Lung (tissue), 16 donors: Measurements from ENCODE around the gene C1RL. TPM values are rescaled to one million over a fixed set of nuclear protein-coding genes. Genes with fewer than 3 reads are reported as not detected.

Experiments
- ATAC-seq: fragments of 200-7000 bp; cut with Tn5 transposase; one replicate; pipeline ENCODE4 v1.9.1; 2020; ENCODE audit warnings: moderate number of reproducible peaks; ENCODE audit not compliant: insufficient read depth, low FRiP score
- DNase-seq, 3 donors: peaks; one replicate each; pipeline ENCODE4 v3.0.0-alpha.2; 2013 to 2017
- H3K27ac ChIP-seq, 2 donors: one replicate each; pipeline ENCODE4 v1.5.1; 2013; ENCODE audit warnings: mild to moderate bottlenecking in 2 of 2, moderate library complexity in 2 of 2, control low read depth in 1 of 2, inconsistent platforms in 1 of 2, low read depth in 1 of 2, low read length in 1 of 2
- H3K27me3 ChIP-seq, 3 donors: one replicate each; pipeline ENCODE4 v1.5.1; 2013; ENCODE audit warnings: low read length in 2 of 3; ENCODE audit not compliant: control insufficient read depth in 3 of 3, insufficient read depth in 3 of 3
- H3K36me3 ChIP-seq, 4 donors: one replicate each; pipeline ENCODE4 v1.5.1; 2013; ENCODE audit warnings: low read length in 4 of 4, mild to moderate bottlenecking in 1 of 4, moderate library complexity in 1 of 4; ENCODE audit not compliant: control insufficient read depth in 4 of 4, insufficient read depth in 4 of 4
- H3K4me1 ChIP-seq, 5 donors: one replicate each; pipeline ENCODE4 v1.5.1; 2013; ENCODE audit warnings: low read length in 5 of 5, mild to moderate bottlenecking in 2 of 5, moderate library complexity in 1 of 5; ENCODE audit not compliant: control insufficient read depth in 5 of 5, insufficient read depth in 5 of 5
- H3K4me3 ChIP-seq: one replicate; pipeline ENCODE4 v1.5.1; 2013; ENCODE audit warnings: mild to moderate bottlenecking, control low read depth, moderate library complexity
- H3K9ac ChIP-seq, 2 donors: one replicate each; pipeline ENCODE4 v1.5.1; 2013; ENCODE audit warnings: low read length in 2 of 2, control low read depth in 1 of 2; ENCODE audit not compliant: insufficient read depth in 1 of 2
- H3K9me3 ChIP-seq, 4 donors: one replicate each; pipeline ENCODE4 v1.5.1; 2013; ENCODE audit warnings: low read length in 3 of 4, mild to moderate bottlenecking in 1 of 4, moderate library complexity in 1 of 4; ENCODE audit not compliant: control insufficient read depth in 4 of 4, insufficient read depth in 3 of 4
- WGBS, 2 donors: extraction: QIAGEN DNeasy Blood & Tissue Kit; methylation state at CpG; one replicate each; pipeline ENCODE4 v1.1.7; 2013; 5-methylcytosine and 5-hydroxymethylcytosine counted together
- long read RNA-seq, 5 donors: transcript quantifications; one replicate each; lab custom pipeline, GENCODE V29; 2026
- polyA plus RNA-seq, 2 donors: library from polyadenylated mRNA; stranded (reverse); fragments of 200-250 nt; gene quantifications; one replicate each; pipeline ENCODE4 v1.2.1, GENCODE V29; 2013
- total RNA-seq, 2 donors: library from RNA; depleted of rRNA in 1 of 2; stranded (reverse); fragments of >200 nt in 1 of 2; gene quantifications; one replicate each; pipeline ENCODE4 v1.2.1, GENCODE V29; 2014 to 2021
- TF ChIP-seq, protein P1 (sequence below): IDR thresholded peaks from 2 replicates; pipeline ENCODE4 v1.5.1; 2012; ENCODE audit warnings: mild to moderate bottlenecking; ENCODE audit errors: control extremely low read depth, extremely low read depth
- donor health status: control.
- donor health status: control.
- donor health status: Bipolar disorder and iron deficiency.
- donor health status: healthy.
- donor health status: DM: yes; HTN: yes; CAD: no.

The C1RL gene, protein sequence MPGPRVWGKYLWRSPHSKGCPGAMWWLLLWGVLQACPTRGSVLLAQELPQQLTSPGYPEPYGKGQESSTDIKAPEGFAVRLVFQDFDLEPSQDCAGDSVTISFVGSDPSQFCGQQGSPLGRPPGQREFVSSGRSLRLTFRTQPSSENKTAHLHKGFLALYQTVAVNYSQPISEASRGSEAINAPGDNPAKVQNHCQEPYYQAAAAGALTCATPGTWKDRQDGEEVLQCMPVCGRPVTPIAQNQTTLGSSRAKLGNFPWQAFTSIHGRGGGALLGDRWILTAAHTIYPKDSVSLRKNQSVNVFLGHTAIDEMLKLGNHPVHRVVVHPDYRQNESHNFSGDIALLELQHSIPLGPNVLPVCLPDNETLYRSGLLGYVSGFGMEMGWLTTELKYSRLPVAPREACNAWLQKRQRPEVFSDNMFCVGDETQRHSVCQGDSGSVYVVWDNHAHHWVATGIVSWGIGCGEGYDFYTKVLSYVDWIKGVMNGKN
- total RNA-seq = 100 to 1,000 TPM; 108 to 116 TPM
- polyA plus RNA-seq = 10 to 100 TPM; 60.5 to 65.4 TPM
- long read RNA-seq, donor 1, partial matches to known transcripts = 0 of 11 reads
- long read RNA-seq, donor 1, other reads (novel, unspliced or antisense) = 0 of 11 reads
- long read RNA-seq, donor 2, partial matches to known transcripts = 8 of 14 reads
- long read RNA-seq, donor 2, other reads (novel, unspliced or antisense) = 0 of 14 reads
- long read RNA-seq, donor 3, transcript C1RL-207 (2 exons, 354 nt) = major isoform, 8 of 19 reads
- long read RNA-seq, donor 3, partial matches to known transcripts = 9 of 19 reads
- long read RNA-seq, donor 3, other reads (novel, unspliced or antisense) = 0 of 19 reads
- long read RNA-seq, donor 4, partial matches to known transcripts = 6 of 8 reads
- long read RNA-seq, donor 4, other reads (novel, unspliced or antisense) = 0 of 8 reads
- long read RNA-seq, donor 5, transcript C1RL-201 (6 exons, 3,394 nt) = major isoform, 5 of 105 reads
- long read RNA-seq, donor 5, partial matches to known transcripts = 92 of 105 reads
- long read RNA-seq, donor 5, other reads (novel, unspliced or antisense) = 0 of 105 reads

DNA sequence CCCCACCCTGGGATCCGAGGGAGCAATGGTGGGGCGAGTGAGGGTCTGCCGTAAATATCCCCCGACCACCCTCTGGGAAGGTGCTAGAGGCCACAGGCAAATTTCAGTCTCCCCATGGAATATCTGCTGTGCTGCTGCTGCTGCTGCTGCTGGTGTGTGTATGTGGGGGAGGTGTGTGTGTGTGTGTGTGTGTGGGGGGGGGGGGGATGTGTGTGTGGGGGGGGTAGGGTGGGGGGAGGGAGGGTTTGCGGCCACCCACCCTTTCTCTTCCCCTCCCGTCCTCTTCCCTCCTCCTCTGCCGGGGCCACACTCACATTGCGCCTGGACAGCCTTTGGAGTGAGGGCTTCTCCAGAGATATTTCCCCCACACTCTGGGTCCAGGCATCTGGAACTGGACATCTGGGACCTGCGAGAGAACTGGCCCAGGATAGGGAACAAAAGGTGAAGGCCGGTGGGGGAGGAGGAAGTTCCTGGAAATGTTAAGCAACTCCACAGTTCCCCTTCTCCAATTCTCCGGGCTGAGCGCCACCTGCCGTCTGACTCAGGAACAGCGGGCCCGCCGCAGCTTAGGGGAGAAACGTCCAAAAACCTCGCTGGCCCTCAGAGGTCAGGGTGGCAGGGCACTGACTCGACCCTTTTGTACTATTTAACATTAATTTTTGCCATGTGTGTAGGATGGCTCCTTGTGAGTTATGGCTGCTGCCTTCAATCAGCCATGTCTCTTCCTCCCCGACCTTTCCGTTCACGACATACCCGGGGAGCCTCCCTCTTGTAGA is at the start of gene C1RL:
Gene C1RL (minus strand): TSS at position 419 of the 776 bp plus-strand sequence. CDS start 34 bp downstream, at position 385.
- H3K9me3 ChIP-seq = no peaks in the 10 kb centered on the region
- peak within 1 kb of the TSS; percentile 72 for H3K4me3 ChIP-seq
- H3K27ac ChIP-seq = peak within 1 kb of the TSS; percentile 67 to 96
- peak within 1 kb of the TSS; percentile 65 to 93 for H3K9ac ChIP-seq
- TF ChIP-seq, protein P1, sequence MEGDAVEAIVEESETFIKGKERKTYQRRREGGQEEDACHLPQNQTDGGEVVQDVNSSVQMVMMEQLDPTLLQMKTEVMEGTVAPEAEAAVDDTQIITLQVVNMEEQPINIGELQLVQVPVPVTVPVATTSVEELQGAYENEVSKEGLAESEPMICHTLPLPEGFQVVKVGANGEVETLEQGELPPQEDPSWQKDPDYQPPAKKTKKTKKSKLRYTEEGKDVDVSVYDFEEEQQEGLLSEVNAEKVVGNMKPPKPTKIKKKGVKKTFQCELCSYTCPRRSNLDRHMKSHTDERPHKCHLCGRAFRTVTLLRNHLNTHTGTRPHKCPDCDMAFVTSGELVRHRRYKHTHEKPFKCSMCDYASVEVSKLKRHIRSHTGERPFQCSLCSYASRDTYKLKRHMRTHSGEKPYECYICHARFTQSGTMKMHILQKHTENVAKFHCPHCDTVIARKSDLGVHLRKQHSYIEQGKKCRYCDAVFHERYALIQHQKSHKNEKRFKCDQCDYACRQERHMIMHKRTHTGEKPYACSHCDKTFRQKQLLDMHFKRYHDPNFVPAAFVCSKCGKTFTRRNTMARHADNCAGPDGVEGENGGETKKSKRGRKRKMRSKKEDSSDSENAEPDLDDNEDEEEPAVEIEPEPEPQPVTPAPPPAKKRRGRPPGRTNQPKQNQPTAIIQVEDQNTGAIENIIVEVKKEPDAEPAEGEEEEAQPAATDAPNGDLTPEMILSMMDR = peak; percentile 86
- ATAC-seq (peak; percentile 78), DNase-seq (peak; percentile 92 to 93 (median 92))
- peaks cover 0 to 5% (median 2%) of the 10 kb centered on the region in 4 donors for H3K36me3 ChIP-seq
- WGBS, 2 donors = 11 to 13% methylated on average over 22 to 23 of the region's 23 CpGs
- peaks cover 0 to 12% (median 5%) of the 10 kb centered on the region in 5 donors for H3K4me1 ChIP-seq
- no peaks in the 10 kb centered on the region for H3K27me3 ChIP-seq

DNA sequence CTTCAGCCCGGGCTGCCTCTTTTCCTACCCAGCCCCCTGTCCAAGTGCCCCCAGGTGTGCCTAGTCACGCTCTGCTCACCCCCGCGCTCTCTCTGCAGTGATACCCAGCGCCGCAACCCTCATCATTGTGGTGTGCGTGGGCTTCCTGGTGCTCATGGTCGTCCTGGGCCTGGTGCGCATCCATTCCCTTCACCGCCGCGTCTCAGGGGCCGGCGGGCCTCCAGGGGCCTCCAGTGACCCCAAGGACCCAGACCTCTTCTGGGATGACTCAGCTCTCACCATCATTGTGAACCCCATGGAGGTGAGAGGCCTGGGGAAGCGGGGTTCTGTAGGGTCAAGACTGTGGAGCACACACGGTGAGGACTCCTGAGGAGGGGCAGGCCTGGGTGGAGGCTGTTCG is 48.4 kb upstream of the C1RL start:
- H3K4me1 ChIP-seq = peaks cover 0 to 23% (median 3%) of the 10 kb centered on the region in 5 donors
- H3K27ac ChIP-seq = no peak overlapping the region
- no peak overlapping the region for H3K4me3 ChIP-seq
- no peak for ATAC-seq
- TF ChIP-seq, protein P1 = no peak
- no peak overlapping the region for H3K9ac ChIP-seq
- WGBS, 2 donors = 94 to 95% methylated on average over 17 of the region's 17 CpGs
- DNase-seq = no peak
- peaks cover 0 to 12% (median 0%) of the 10 kb centered on the region in 4 donors for H3K36me3 ChIP-seq
- no peaks in the 10 kb centered on the region for H3K9me3 ChIP-seq
- no peaks in the 10 kb centered on the region for H3K27me3 ChIP-seq
